HepG2 (cell line): ENCODE measurements around the gene PTGIS. TPM values are rescaled to one million over a fixed set of nuclear protein-coding genes. Genes with fewer than 3 reads are reported as not detected.

ENCODE experiments used
- KDM5A ChIP-seq: fragments of 200-600 bp; sonication (generic); IDR thresholded peaks from 2 replicates; pipeline ENCODE4 v1.7.0; 2018; ENCODE audit warnings: antibody characterized with exemption, mild to moderate bottlenecking, low read length, borderline replicate concordance
- NFKB2 ChIP-seq: sonication (generic); formaldehyde crosslinking; IDR thresholded peaks from 2 replicates; pipeline ENCODE4 v1.4.0; 2020; ENCODE audit warnings: missing genetic modification reagents, borderline replicate concordance
- RBFOX2 ChIP-seq: fragments of 200-400 bp; formaldehyde crosslinking; IDR thresholded peaks from 2 replicates; pipeline ENCODE4 v1.6.1; 2017; ENCODE audit warnings: low read depth, mild to moderate bottlenecking, low read length
- RBM39 ChIP-seq: fragments of 200-400 bp; formaldehyde crosslinking; IDR thresholded peaks from one replicate; pipeline ENCODE4 v1.6.1; 2018; ENCODE audit warnings: antibody characterized with exemption, mild to moderate bottlenecking, low read depth, low read length; ENCODE audit not compliant: poor library complexity, severe bottlenecking
- SIX4 ChIP-seq: sonication (generic); formaldehyde crosslinking; IDR thresholded peaks from 2 replicates; pipeline ENCODE4 v1.4.0; 2020; ENCODE audit warnings: missing genetic modification reagents
- TAF15 ChIP-seq: fragments of 200-400 bp; formaldehyde crosslinking; IDR thresholded peaks from one replicate; pipeline ENCODE4 v1.6.1; 2018; ENCODE audit warnings: mild to moderate bottlenecking, low read depth, low read length; ENCODE audit not compliant: poor library complexity, severe bottlenecking
- TBX2 ChIP-seq: sonication (generic); formaldehyde crosslinking; IDR thresholded peaks from 2 replicates; pipeline ENCODE4 v1.5.0; 2020; ENCODE audit warnings: missing genetic modification reagents, mild to moderate bottlenecking, borderline replicate concordance
- XBP1 ChIP-seq: sonication (generic); formaldehyde crosslinking; IDR thresholded peaks from 2 replicates; pipeline ENCODE4 v1.5.0; 2020; ENCODE audit warnings: missing genetic modification reagents
- ZBTB20 ChIP-seq: sonication (generic); formaldehyde crosslinking; IDR thresholded peaks from 2 replicates; pipeline ENCODE4 v1.8.1; 2023; ENCODE audit warnings: missing genetic modification reagents, low read depth, mild to moderate bottlenecking, borderline replicate concordance
- ZNF253 ChIP-seq: sonication (generic); formaldehyde crosslinking; IDR thresholded peaks from 2 replicates; pipeline ENCODE4 v1.8.0; 2022; ENCODE audit warnings: mild to moderate bottlenecking, missing genetic modification reagents, borderline replicate concordance
- ZNF558 ChIP-seq: sonication (generic); formaldehyde crosslinking; IDR thresholded peaks from 2 replicates; pipeline ENCODE4 v1.9.0; 2022; ENCODE audit warnings: mild to moderate bottlenecking, missing genetic modification reagents, borderline replicate concordance
- ZNF720 ChIP-seq: sonication (generic); formaldehyde crosslinking; IDR thresholded peaks from 2 replicates; pipeline ENCODE4 v1.4.0; 2020; ENCODE audit warnings: missing genetic modification reagents
- ZNF780A ChIP-seq: sonication (generic); formaldehyde crosslinking; IDR thresholded peaks from 2 replicates; pipeline ENCODE4 v1.8.0; 2022; ENCODE audit warnings: mild to moderate bottlenecking, missing genetic modification reagents, moderate library complexity
- ZNF883 ChIP-seq: sonication (generic); formaldehyde crosslinking; IDR thresholded peaks from 2 replicates; pipeline ENCODE4 v1.5.1; 2020; ENCODE audit warnings: mild to moderate bottlenecking, missing genetic modification reagents; ENCODE audit errors: not compliant biosample characterization
- ZSCAN20 ChIP-seq: sonication (generic); formaldehyde crosslinking; IDR thresholded peaks from 2 replicates; pipeline ENCODE4 v1.4.0; 2020; ENCODE audit warnings: missing genetic modification reagents, mild to moderate bottlenecking, borderline replicate concordance
- polyA plus RNA-seq, 8 experiments: library from polyadenylated mRNA; depleted of rRNA in 3 of 8; stranded (reverse) in 7 of 8; unstranded in 1 of 8; fragments of >200 nt; fragmentation: Illumina TruSeq in 4 of 8; extraction: Trizol in 4 of 8; gene quantifications; 2 replicates each; pipeline versions ENCODE4 v1.2.1 to v1.2.3, GENCODE V29; 2011 to 2016; ENCODE audit warnings: low read depth in 4 of 8, missing spikeins in 1 of 8, mixed read lengths in 1 of 8; ENCODE audit not compliant: insufficient read depth in 1 of 8
- total RNA-seq, 5 experiments: library from RNA; depleted of rRNA; stranded (reverse); fragments of >200 nt; fragmentation: Illumina TruSeq; extraction: Trizol; gene quantifications; 2 replicates each; pipeline ENCODE4 v1.2.3, GENCODE V29; 2016; ENCODE audit warnings: low read depth in 1 of 5
- TF ChIP-seq, protein P1 (sequence below), 2 experiments: sonication (generic) in 1 of 2; formaldehyde crosslinking in 1 of 2; IDR thresholded peaks; 2 replicates each; pipeline versions ENCODE4 v1.5.1 to v1.6.1; 2011 to 2020; ENCODE audit warnings: borderline replicate concordance in 1 of 2, low read depth in 1 of 2, low read length in 1 of 2, mild to moderate bottlenecking in 1 of 2, missing genetic modification reagents in 1 of 2, moderate library complexity in 1 of 2
- TF ChIP-seq, protein P2 (sequence below): sonication (generic); formaldehyde crosslinking; IDR thresholded peaks from 2 replicates; pipeline ENCODE4 v1.5.1; 2020; ENCODE audit warnings: missing genetic modification reagents, mild to moderate bottlenecking, borderline replicate concordance
- TF ChIP-seq, protein P3 (sequence below): IDR thresholded peaks from 2 replicates; pipeline ENCODE4 v1.6.1; 2016; ENCODE audit warnings: low read depth, borderline replicate concordance
- TF ChIP-seq, protein P4 (sequence below): sonication (generic); formaldehyde crosslinking; IDR thresholded peaks from 2 replicates; pipeline ENCODE4 v1.4.0; 2020; ENCODE audit warnings: missing genetic modification reagents, borderline replicate concordance
- TF ChIP-seq, protein P5 (sequence below): sonication (generic); formaldehyde crosslinking; IDR thresholded peaks from 2 replicates; pipeline ENCODE4 v1.8.0; 2023; ENCODE audit warnings: mild to moderate bottlenecking, missing genetic modification reagents

PTGIS gene
- total and polyA plus RNA-seq, 2 of the 13 experiments (the other 11 are each of a cell fraction or from before 2014, with no cell fraction given): not detected

DNA sequence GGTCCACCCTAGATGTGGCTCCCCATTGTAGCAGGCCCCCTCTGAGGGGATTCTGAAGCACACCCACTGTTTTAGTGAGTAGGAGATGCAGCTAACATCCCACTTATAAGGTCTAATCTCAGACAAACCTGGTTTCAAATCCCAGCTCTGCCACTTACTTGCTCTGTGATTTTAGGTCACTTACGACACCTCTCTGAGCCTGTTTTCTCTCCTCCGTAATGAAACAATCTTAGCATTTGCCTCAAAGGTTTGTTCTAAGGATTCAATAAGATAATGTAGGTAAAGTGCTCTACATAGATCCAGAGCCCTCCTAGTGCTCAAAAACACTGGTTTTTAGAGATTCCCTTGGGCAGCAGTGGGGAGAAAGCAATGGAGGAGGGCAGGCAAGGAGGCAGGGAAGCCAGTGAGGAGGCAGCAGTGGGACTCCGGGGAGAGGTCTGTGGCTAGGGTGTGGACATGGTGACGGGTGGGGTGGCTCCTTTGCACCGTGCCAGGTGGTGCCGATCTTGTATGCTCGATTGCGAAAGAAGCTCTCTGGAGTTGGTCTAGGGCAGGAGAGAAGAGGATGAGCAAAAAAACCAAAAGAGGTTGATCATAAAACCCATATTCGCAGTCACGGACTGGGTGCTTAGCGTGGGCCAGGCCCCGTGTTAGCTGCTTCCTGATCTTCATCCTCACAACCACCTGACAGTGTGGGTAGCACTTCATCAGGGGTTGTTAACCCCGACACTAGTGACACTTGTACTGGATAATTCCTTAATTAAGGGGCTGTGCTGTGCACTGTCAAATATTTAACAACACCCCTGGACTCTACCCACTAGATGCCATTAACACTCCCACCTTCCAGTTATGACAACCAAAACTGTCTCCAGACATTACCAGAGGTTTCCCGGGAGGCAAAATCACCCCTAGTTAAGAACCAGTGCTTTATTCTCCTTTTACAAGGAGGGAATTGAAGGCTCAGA lies 16.8 kb upstream of the PTGIS start (continued):
- TF ChIP-seq, protein P1, sequence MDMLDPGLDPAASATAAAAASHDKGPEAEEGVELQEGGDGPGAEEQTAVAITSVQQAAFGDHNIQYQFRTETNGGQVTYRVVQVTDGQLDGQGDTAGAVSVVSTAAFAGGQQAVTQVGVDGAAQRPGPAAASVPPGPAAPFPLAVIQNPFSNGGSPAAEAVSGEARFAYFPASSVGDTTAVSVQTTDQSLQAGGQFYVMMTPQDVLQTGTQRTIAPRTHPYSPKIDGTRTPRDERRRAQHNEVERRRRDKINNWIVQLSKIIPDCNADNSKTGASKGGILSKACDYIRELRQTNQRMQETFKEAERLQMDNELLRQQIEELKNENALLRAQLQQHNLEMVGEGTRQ (IDR thresholded peaks at IDR 0.05; ENCODE audit: low read depth, low read length): no peak
- TF ChIP-seq, protein P1 (CRISPR knock-in tag; IDR thresholded peaks at IDR 0.05; ENCODE audit: borderline replicate concordance): no peak; the same call in 1 of the 2 replicates
- TF ChIP-seq XBP1 (CRISPR knock-in tag): no peak
- 0 out of 2 replicates have a peak, but pooled peaks have one; percentile 71 for TF ChIP-seq ZNF558 (CRISPR knock-in tag)
- TF ChIP-seq RBFOX2: 0 out of 2 replicates have a peak, but pooled peaks have one; percentile 31
- no peak for TF ChIP-seq RBM39
- TF ChIP-seq, protein P2, sequence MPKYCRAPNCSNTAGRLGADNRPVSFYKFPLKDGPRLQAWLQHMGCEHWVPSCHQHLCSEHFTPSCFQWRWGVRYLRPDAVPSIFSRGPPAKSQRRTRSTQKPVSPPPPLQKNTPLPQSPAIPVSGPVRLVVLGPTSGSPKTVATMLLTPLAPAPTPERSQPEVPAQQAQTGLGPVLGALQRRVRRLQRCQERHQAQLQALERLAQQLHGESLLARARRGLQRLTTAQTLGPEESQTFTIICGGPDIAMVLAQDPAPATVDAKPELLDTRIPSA (CRISPR knock-in tag): peak; percentile 62; the same call in 1 of the 2 replicates
- TF ChIP-seq, protein P3, sequence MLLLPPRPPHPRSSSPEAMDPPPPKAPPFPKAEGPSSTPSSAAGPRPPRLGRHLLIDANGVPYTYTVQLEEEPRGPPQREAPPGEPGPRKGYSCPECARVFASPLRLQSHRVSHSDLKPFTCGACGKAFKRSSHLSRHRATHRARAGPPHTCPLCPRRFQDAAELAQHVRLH: no peak
- TF ChIP-seq NFKB2 (CRISPR knock-in tag): 0 out of 2 replicates have a peak, but pooled peaks have one; percentile 52
- no peak for TF ChIP-seq TBX2 (CRISPR knock-in tag)
- TF ChIP-seq, protein P4, sequence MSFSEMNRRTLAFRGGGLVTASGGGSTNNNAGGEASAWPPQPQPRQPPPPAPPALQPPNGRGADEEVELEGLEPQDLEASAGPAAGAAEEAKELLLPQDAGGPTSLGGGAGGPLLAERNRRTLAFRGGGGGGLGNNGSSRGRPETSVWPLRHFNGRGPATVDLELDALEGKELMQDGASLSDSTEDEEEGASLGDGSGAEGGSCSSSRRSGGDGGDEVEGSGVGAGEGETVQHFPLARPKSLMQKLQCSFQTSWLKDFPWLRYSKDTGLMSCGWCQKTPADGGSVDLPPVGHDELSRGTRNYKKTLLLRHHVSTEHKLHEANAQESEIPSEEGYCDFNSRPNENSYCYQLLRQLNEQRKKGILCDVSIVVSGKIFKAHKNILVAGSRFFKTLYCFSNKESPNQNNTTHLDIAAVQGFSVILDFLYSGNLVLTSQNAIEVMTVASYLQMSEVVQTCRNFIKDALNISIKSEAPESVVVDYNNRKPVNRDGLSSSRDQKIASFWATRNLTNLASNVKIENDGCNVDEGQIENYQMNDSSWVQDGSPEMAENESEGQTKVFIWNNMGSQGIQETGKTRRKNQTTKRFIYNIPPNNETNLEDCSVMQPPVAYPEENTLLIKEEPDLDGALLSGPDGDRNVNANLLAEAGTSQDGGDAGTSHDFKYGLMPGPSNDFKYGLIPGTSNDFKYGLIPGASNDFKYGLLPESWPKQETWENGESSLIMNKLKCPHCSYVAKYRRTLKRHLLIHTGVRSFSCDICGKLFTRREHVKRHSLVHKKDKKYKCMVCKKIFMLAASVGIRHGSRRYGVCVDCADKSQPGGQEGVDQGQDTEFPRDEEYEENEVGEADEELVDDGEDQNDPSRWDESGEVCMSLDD (CRISPR knock-in tag): no peak
- TF ChIP-seq ZBTB20 (CRISPR knock-in tag): no peak
- TF ChIP-seq TAF15: no peak
- no peak for TF ChIP-seq ZNF780A (CRISPR knock-in tag)
- no peak for TF ChIP-seq ZSCAN20 (CRISPR knock-in tag)
- peak; percentile 40 for TF ChIP-seq ZNF883 (CRISPR knock-in tag)
- TF ChIP-seq, protein P5, sequence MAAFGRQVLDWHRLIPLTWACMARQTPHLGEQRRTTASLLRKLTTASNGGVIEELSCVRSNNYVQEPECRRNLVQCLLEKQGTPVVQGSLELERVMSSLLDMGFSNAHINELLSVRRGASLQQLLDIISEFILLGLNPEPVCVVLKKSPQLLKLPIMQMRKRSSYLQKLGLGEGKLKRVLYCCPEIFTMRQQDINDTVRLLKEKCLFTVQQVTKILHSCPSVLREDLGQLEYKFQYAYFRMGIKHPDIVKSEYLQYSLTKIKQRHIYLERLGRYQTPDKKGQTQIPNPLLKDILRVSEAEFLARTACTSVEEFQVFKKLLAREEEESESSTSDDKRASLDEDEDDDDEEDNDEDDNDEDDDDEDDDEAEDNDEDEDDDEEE (CRISPR knock-in tag): peak; percentile 14; the same call in 1 of the 2 replicates
- no peak for TF ChIP-seq ZNF720 (CRISPR knock-in tag)
- TF ChIP-seq ZNF253 (CRISPR knock-in tag): 0 out of 2 replicates have a peak, but pooled peaks have one; percentile 17
- no peak for TF ChIP-seq KDM5A
- TF ChIP-seq SIX4 (CRISPR knock-in tag): no peak
